ENCODE results near the gene FADS2. TPM values are rescaled to one million over a fixed set of nuclear protein-coding genes. Genes with fewer than 3 reads are reported as not detected.

FADS2 gene
- total RNA-seq, 1 experiment from 2014 or later = 36.3 TPM

GRCh38 chr11:61781585-61781984, 46.5 kb upstream of the FADS2 start:
- Mint-ChIP-seq H3K36me3 (ENCODE audit: insufficient read depth, unreplicated experiment) (peaks cover 85% of the 10 kb centered on the region), H3K4me3 (ENCODE audit: unreplicated experiment) (no peak overlapping the region), H3K4me1 (ENCODE audit: low read depth, unreplicated experiment) (no peaks in the 10 kb centered on the region), H3K9me3 (ENCODE audit: unreplicated experiment) (no peaks in the 10 kb centered on the region), H3K27me3 (ENCODE audit: insufficient read depth, unreplicated experiment) (no peaks in the 10 kb centered on the region), H3K27ac (ENCODE audit: unreplicated experiment) (no peak overlapping the region)
- Histone ChIP-seq H3K36me3 (ENCODE audit: control insufficient read depth, insufficient read depth, low read length) (peaks cover 7% of the 10 kb centered on the region), H3K4me3 (ENCODE audit: low read depth, low read length) (no peak overlapping the region), H3K4me1 (no peaks in the 10 kb centered on the region), H3K27me3 (replicated peaks; ENCODE audit: control insufficient read depth, insufficient read depth, low read length) (no peaks in the 10 kb centered on the region), H3K9me3 (no peaks in the 10 kb centered on the region)
- BruUV-seq (replicated peaks) = no TSS peak
- DNase-seq = no peak
- intact Hi-C loops (cut with micrococcal nuclease; ENCODE audit: unreplicated experiment) = no loop called here
- ChIA-PET CTCF (no interaction called here), POLR2A (no interaction called here)
- no peak for TF ChIP-seq CTCF (IDR thresholded peaks at IDR 0.05; ENCODE audit: insufficient read depth in 1 of 2, low read depth in 1 of 2, low read length in 1 of 2, severe bottlenecking in 1 of 2, unreplicated experiment in 1 of 2)

GRCh38 chr11:61782299-61782698, 45.8 kb upstream of the FADS2 start:
- Mint-ChIP-seq H3K9me3 (ENCODE audit: unreplicated experiment) (no peaks in the 10 kb centered on the region), H3K27ac (ENCODE audit: unreplicated experiment) (peak overlapping the region; percentile 9), H3K27me3 (ENCODE audit: insufficient read depth, unreplicated experiment) (no peaks in the 10 kb centered on the region), H3K36me3 (ENCODE audit: insufficient read depth, unreplicated experiment) (peaks cover 85% of the 10 kb centered on the region), H3K4me1 (ENCODE audit: low read depth, unreplicated experiment) (no peaks in the 10 kb centered on the region), H3K4me3 (ENCODE audit: unreplicated experiment) (no peak overlapping the region)
- intact Hi-C loops (cut with micrococcal nuclease; ENCODE audit: unreplicated experiment) = no loop called here
- Histone ChIP-seq H3K4me1 (no peaks in the 10 kb centered on the region), H3K4me3 (ENCODE audit: low read depth, low read length) (no peak overlapping the region), H3K27me3 (replicated peaks; ENCODE audit: control insufficient read depth, insufficient read depth, low read length) (no peaks in the 10 kb centered on the region), H3K36me3 (ENCODE audit: control insufficient read depth, insufficient read depth, low read length) (peaks cover 4% of the 10 kb centered on the region), H3K9me3 (no peaks in the 10 kb centered on the region)
- TF ChIP-seq CTCF (IDR thresholded peaks at IDR 0.05; ENCODE audit: insufficient read depth in 1 of 2, low read depth in 1 of 2, low read length in 1 of 2, severe bottlenecking in 1 of 2, unreplicated experiment in 1 of 2) = no peak
- no TSS peak for BruUV-seq (replicated peaks)
- DNase-seq = no peak
- ChIA-PET CTCF (interaction anchor here (0.6 to 1.4 kb wide), 3 partner anchors 13 to 128 kb away, joined by 3 to 5 read pairs (median 3); no protein-coding TSS in a partner anchor), POLR2A (interaction anchor here (0.5 to 1.2 kb wide), 3 partner anchors 9 to 1061 kb away, joined by 3 to 5 read pairs (median 4); no protein-coding TSS in a partner anchor)

- Histone ChIP-seq H3K4me1 (no peaks in the 10 kb centered on the region), H3K4me3 (ENCODE audit: low read depth, low read length) (no peak overlapping the region), H3K9me3 (no peaks in the 10 kb centered on the region), H3K36me3 (ENCODE audit: control insufficient read depth, insufficient read depth, low read length) (peaks cover 4% of the 10 kb centered on the region), H3K27me3 (replicated peaks; ENCODE audit: control insufficient read depth, insufficient read depth, low read length) (no peaks in the 10 kb centered on the region)
- intact Hi-C loops (cut with micrococcal nuclease; ENCODE audit: unreplicated experiment) = no loop called here
- Mint-ChIP-seq H3K27me3 (ENCODE audit: insufficient read depth, unreplicated experiment) (no peaks in the 10 kb centered on the region), H3K9me3 (ENCODE audit: unreplicated experiment) (no peaks in the 10 kb centered on the region), H3K36me3 (ENCODE audit: insufficient read depth, unreplicated experiment) (peaks cover 87% of the 10 kb centered on the region), H3K4me3 (ENCODE audit: unreplicated experiment) (no peak overlapping the region), H3K4me1 (ENCODE audit: low read depth, unreplicated experiment) (peaks cover 3% of the 10 kb centered on the region), H3K27ac (ENCODE audit: unreplicated experiment) (peak overlapping the region; percentile 9)
- ChIA-PET POLR2A (interaction anchor here (1.2 kb wide), 1 partner anchor 9 kb away, joined by 5 read pairs; no protein-coding TSS in a partner anchor), CTCF (interaction anchor here (0.6 to 1.4 kb wide), 3 partner anchors 13 to 127 kb away, joined by 3 to 5 read pairs (median 3); no protein-coding TSS in a partner anchor)
- no TSS peak for BruUV-seq (replicated peaks)
- no peak for TF ChIP-seq CTCF (IDR thresholded peaks at IDR 0.05; ENCODE audit: insufficient read depth in 1 of 2, low read depth in 1 of 2, low read length in 1 of 2, severe bottlenecking in 1 of 2, unreplicated experiment in 1 of 2)
- DNase-seq = no peak
Measured at GRCh38 chr11:61782841-61783240, 45.3 kb upstream of the FADS2 start.

Measured in Caco-2 (cell line).